Retina (tissue), 1 donor: Measurements from ENCODE around the gene SNX27.
A peak's percentile ranks its signal among the peaks of the same experiment; 100 is the strongest.
"Not testable (repeated sequence)": the region's sequence is repeated elsewhere in the genome, so short reads cannot be mapped to it uniquely, and the experiment has no call there.

Experiments used
- DNase-seq: peaks from one replicate; pipeline ENCODE4 v3.0.0-alpha.2; 2016

The SNX27 gene

DNA sequence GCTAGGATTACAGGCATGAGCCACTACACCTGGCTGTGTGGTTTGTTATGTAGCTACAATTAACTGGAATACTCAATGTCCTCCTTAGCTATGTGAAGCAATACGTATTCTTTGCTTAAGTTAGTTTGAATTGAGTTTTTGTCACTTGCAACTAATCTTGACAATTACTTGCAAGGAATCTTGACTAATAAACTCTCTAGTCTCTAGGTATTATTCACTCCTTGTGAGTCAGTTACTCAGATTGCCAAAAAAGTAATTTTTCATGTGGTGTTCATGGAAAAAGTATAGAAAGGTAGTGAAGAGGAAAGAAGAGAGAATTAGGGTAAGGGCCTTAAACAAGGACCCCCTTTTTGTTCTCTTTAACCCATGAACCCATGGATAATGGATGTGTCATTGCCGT is 7.6 kb upstream of the SNX27 start:
- DNase-seq: no peak

- DNase-seq: no peak
Observed at GRCh38 chr1:151606384-151606783, 5.5 kb upstream of the SNX27 start.

GRCh38 chr1:151606857-151607256 is 5.0 kb upstream of the SNX27 start:
- no peak for DNase-seq

GRCh38 chr1:151610142-151610541 is 1.7 kb upstream of the SNX27 start:
- no peak for DNase-seq

GRCh38 chr1:151611288-151611790 is 511 bp upstream of the SNX27 start:
- no peak for DNase-seq

DNA sequence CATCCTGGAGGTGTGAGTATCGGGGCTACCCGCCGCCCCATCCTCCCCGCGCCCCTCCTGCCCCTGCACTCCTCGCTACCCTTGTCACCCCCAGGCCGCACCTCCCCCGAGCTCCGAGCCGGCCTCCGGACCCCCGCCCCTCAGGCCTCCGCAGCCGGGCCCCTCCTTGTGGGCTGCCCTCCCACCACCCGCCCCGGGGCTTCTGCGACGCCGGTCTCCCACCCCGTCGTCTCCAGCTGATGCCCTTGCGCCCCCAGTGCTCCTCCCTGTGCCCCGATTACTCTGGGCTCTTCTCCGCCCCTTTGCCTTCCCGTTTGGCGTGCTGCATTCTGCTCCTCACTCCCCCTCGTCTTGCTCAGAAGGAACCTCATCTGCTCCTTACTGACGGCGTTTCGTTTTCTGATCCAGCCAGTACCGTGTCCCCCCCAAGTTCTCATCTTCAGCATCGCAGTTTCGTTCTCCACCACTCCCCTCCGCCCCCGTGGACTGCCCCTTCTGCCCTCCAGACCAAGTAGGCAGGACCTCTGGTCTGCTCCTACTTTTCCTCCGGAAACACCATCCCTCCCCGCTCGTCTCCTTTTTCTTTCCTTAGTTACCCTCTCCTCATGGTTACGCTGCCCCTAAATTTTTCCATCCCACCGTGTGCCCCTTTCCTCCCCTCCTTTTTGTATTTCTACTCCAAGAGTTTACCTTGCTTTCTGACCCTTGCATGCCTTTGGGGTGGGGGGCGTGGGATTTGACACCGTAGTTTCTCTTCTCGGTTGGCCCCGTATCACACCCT is 841 bp downstream of the SNX27 start:
- DNase-seq: peak; percentile 51

GRCh38 chr1:151613282-151613780 is 1.5 kb downstream of the SNX27 start:
- DNase-seq: peak; percentile 39

DNA sequence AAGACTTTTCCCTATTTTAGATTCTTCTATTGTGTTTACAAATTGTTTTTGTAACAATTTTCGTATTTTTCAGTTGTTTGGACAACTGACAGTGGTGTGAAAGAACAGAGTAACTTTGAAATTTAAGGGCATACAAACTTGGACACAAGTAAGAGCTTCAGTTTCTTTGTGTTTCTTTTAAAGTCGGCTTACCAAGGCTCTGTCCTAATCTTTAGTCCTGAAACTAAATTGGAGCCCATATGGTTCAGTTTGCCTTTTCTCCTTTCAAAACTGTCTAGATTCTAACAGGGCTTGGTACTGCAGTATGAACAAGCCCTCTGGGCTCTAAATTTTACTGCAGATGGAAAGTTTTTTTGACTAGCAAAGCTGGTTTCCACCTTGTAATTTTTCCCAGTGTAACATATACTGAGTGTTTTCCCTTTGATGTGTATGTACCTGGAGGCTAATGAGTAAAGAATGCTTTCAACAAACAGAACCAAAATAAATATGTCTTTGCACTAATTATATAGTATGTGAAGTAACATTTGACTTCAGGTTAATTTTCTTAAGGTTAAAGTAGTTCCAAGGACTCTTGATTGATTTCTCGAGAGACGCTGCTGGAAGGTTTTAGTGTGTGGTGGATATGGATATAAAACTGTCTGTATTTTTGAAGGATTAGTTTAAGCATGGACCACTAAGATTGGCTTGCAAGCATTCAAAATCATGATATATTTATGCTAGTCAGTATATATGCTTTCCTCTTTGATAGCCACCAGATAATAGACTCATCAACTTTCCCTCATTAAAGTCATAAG is 4.1 kb downstream of the SNX27 start:
- no peak for DNase-seq

- no peak for DNase-seq
Observed at GRCh38 chr1:151616505-151616849, 4.6 kb downstream of the SNX27 start.

DNA sequence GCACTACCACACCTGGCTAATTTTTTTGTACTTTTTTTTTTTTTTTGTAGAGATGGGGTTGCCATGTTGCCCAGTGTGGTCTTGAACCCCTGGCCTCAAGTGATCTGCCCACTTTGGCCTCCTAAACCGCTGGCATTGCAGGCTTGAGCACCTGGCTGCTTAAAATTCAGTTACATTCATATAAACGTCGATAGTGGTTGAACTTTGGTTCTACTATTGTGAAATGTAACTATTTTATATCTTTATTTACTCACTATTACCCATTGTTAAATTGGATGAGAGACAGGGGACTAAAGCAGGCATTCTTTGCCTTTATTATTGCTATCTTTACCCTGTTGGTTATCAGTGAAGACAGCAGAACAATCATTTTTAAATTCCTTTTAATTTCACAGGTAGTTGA is 6.2 kb downstream of the SNX27 start:
- DNase-seq: no peak

DNA sequence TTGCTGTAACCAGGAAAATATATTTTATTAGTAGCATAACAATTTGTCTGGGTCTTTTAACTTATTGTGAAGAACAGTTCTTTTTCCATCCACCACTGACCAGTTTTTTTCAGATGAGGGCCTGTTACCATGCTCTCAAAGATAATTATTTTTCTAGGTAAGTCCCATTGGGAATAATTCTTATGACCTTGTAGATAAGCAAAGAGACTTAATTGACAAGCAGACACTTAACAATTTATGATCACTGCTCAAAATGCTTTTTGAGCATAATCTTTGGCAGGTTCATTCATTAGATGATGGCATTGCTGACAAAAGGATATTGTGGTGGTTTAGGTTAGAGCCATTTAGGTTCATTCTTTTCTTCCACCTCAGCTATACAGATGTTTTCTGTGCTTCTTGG is 6.6 kb downstream of the SNX27 start:
- DNase-seq: no peak

GRCh38 chr1:151618996-151619395 is 7.1 kb downstream of the SNX27 start:
- DNase-seq: not testable (repeated sequence)

DNA sequence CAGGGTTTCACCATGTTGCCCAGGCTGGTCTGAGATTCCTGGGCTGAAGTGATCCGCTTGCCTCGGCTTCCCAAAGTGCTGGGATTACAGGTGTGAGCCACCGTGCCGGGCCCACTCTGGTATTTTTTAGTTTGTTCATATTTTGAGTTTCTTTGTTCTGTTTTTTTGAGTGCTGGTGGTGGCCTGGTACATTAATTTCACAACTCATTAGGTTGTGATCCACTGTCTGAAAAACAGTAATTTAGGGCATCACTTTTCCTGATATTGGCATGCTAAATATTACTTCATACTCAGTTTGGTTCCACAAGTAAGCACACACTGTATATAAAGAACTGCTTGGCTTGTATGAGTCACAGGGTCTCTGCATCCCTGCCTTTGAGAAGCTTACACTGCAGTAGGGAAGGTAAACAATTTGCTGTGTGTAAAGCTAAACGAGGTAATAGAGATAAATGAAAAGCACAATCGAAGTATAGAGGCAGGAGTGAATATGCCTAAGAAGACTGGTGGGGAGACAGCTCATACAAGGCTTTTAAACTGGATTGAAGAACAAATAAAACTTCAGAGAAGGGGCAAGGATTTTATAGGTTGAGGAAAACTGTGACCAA is 7.7 kb downstream of the SNX27 start:
- DNase-seq: no peak

DNA sequence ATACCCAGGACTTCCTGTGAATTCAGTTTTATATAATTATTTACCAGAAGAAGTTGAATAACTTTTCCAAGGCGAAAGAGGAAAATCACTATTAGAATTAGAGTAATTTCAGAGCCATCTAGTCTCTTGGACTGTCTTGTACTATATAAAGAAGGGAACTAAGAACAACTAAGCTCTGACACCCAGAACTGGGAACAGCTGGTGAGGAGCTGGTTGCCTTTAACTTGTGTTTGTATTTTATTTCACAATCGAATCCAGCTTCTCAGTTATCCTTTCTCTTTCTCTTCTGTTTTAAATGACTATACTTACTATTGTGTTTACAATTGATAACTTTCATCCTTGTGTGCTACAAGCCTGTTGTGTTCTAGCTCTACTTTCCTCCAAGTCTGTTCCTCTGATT is 8.4 kb downstream of the SNX27 start:
- no peak for DNase-seq

DNA sequence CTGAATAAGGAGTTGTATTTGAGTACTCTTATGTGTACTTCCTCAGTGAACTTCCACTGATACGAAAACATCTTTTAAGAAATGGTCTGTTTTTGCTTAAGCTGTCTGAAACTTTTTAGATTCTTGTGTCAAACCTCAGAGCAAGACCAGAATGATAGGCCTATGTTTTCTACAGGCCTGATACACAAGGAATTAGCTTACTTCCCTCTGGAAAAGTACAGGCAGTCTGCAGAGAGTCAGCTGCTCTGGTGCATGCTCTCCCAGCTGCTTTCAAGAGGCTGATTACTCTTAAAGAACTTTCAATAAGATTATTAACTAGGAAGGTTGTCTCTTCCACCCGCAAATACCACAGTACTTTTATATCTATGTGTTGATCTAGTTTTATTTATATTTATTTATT is 9.5 kb downstream of the SNX27 start:
- no peak for DNase-seq

DNA sequence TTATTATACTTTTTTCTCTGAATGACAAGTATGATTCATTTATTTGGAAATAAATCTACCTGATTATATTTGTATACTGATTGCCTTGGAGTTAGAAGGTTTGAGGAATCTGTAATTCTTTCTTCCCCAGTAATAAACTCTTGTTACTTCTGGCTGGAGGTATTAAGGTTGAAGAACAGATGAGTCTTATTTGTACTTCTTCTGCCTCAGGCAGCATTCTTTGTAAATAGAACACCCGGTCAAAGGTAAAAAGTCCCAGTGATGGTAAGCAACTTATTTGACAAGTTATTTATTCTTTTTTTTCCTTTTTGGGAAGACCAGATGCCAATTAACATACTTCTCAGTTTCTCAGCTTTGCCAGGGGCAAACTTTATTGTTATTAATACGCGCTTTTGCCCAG is 12.9 kb downstream of the SNX27 start:
- DNase-seq: no peak

DNA sequence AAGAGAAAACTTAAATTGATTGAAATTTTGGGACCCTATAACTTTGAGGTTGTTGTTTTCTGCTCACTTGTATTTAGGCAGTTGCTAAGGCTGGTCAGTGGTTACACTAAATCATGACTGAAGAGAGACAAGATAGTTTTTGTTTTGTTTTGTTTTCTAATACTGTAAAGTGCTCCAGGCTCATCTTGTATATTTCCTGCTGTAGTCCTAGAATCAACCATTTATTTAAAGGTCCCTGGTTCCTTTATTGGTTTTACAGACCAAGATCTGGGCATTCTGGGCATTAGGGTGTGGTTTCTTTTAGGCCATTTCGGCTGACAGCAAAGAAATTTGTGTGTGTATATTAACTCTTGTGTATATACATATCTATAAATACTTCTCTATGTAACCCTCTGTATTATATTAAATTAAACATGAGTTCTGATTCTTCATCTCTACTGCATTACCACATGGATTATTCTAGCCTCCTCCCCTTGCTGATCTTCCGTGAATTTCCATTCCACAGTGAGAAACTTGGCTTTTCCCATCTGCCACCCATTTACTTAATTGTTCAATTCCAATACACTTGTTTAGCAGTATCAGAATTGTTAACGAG is 15.0 kb downstream of the SNX27 start:
- DNase-seq: no peak

DNA sequence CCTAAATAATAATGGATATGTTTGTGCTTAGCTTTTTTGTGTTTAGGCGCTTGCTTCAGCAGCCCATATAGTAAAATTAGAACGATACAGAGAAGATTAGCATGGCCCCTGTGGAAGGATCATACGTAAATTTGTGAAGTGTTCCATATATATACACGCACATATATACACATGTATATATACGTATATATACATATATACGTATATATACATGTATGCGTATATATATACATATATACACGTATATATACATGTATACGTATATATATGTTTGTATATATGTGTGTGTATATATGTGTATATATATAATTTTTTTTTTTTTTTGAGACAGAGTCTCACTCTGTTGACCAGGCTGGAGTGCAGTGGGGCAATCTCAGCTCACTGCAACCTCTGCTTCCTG is 17.4 kb downstream of the SNX27 start:
- DNase-seq: no peak

DNA sequence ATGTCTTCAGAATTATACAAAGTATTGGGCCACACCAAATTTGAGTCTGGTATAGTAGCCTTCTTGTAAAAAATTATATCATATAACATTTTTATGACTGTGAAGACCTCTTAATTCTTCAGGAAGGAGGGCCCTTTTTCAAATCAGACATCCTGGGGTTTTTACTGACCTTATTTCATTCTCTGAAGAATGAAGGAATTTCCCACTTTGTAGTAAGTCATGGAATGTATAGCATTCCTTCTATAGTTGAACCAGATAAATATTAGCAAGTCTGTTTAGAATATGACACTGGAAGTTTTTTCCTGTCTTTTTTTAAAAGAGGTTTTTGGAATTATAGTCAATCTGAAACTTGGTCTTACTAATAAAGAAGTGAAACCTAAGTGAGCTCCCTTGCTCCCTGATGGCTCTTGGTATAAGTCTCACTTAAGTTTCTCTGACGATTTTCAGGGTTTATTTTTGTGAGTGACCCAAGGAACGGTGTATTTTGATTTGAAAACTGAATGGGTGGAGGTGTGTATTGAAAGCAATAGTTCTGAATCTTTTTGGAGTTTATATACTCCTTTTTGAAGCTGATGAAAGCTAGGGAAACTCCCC is 23.7 kb downstream of the SNX27 start:
- no peak for DNase-seq

- no peak for DNase-seq
Observed at GRCh38 chr1:151638074-151638775, 26.4 kb downstream of the SNX27 start.

DNA sequence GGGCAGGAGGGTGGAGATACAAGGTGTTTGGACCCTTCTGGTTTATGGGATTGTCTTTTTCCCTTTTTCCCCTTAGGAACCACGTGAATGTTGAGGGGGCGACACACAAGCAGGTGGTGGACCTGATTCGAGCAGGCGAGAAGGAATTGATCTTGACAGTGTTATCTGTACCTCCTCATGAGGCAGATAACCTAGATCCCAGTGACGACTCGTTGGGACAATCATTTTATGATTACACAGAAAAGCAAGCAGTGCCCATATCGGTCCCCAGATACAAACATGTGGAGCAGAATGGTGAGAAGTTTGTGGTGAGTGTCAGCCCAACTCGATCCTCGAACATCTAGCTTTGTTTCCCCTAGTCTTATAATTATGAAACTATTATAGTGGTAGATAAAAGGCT is 27.0 kb downstream of the SNX27 start:
- no peak for DNase-seq

GRCh38 chr1:151639466-151639865 is 27.6 kb downstream of the SNX27 start:
- no peak for DNase-seq
